ES-I3 (cell line): ENCODE results near the gene CEP72.
"Not testable (repeated sequence)": the region's sequence is repeated elsewhere in the genome, so short reads cannot be mapped to it uniquely, and the experiment has no call there.

ENCODE experiments used
- H3K36me3 ChIP-seq: 2 replicates; pipeline ENCODE4 v1.6.1; 2013; ENCODE audit warnings: mild to moderate bottlenecking, low read length, control low read depth, moderate library complexity; ENCODE audit not compliant: insufficient read depth
- H3K4me1 ChIP-seq: 2 replicates; pipeline ENCODE4 v1.6.1; 2013; ENCODE audit warnings: mild to moderate bottlenecking, control low read depth, low read length; ENCODE audit not compliant: insufficient read depth
- H3K9ac ChIP-seq: 2 replicates; pipeline ENCODE4 v1.6.1; 2013; ENCODE audit warnings: low read depth, mild to moderate bottlenecking, low read length, moderate library complexity
- H3K9me3 ChIP-seq: 2 replicates; pipeline ENCODE4 v1.6.1; 2013; ENCODE audit warnings: mild to moderate bottlenecking, low read length, moderate library complexity; ENCODE audit not compliant: control insufficient read depth, insufficient read depth

Gene CEP72

GRCh38 chr5:623531-623930, 11.4 kb downstream of the CEP72 start:
- Histone ChIP-seq H3K36me3 (peaks cover 20% of the 10 kb centered on the region; the same call in 1 of the 2 replicates), H3K9me3 (no peaks in the 10 kb centered on the region), H3K9ac (no peak overlapping the region), H3K4me1 (no peaks in the 10 kb centered on the region)

- H3K4me1 ChIP-seq: no peaks in the 10 kb centered on the region
- peaks cover 20% of the 10 kb centered on the region; the same call in 1 of the 2 replicates for H3K36me3 ChIP-seq
- no peaks in the 10 kb centered on the region for H3K9me3 ChIP-seq
- H3K9ac ChIP-seq: no peak overlapping the region
Measured at GRCh38 chr5:624118-624950, 12.2 kb downstream of the CEP72 start.

DNA sequence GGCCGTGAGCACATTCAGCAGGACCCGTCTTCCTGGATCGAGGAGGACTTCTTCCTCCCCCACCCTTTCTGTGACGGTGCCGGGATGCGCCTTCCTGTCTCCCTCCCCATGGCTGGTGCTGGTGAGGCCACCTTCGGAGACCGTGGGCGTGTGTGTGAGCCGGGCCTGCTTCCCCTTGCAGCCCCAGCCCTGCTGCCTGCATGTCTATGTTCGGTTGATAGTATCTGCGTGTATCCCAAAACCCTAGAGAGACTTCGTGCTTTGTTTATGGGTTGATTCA, 12.8 kb downstream of the CEP72 start:
- Histone ChIP-seq H3K9me3 (no peaks in the 10 kb centered on the region), H3K36me3 (peaks cover 20% of the 10 kb centered on the region; the same call in 1 of the 2 replicates), H3K9ac (no peak overlapping the region), H3K4me1 (no peaks in the 10 kb centered on the region)

- H3K4me1 ChIP-seq: no peaks in the 10 kb centered on the region
- H3K9me3 ChIP-seq: no peaks in the 10 kb centered on the region
- peaks cover 20% of the 10 kb centered on the region; the same call in 1 of the 2 replicates for H3K36me3 ChIP-seq
- no peak overlapping the region for H3K9ac ChIP-seq
Measured at GRCh38 chr5:625516-625915, 13.4 kb downstream of the CEP72 start.

GRCh38 chr5:626850-627249, 14.7 kb downstream of the CEP72 start:
- Histone ChIP-seq H3K36me3 (peaks cover 7% of the 10 kb centered on the region; the same call in 1 of the 2 replicates), H3K9me3 (no peaks in the 10 kb centered on the region), H3K9ac (no peak overlapping the region), H3K4me1 (no peaks in the 10 kb centered on the region)

DNA sequence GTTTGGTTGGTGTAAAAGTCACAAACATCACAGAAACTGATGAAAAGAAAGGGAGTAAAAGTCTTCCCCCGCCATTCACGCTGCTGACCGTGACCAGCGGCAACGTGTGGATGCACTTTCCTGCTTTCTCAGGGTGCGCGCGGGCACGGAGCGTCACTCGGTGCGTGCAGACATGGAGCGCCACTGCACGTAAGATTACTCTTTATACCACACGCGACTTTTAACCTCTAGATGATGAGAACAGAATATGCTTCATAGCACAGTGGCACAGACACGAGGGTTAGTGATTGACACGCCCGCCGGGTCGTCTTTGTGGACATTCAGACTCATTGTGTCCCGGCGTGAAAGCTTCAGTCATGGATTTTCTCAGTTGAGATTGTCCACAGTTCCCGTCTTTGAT, 15.7 kb downstream of the CEP72 start:
- no peaks in the 10 kb centered on the region for H3K4me1 ChIP-seq
- H3K36me3 ChIP-seq: peaks cover 5% of the 10 kb centered on the region; the same call in 1 of the 2 replicates
- H3K9me3 ChIP-seq: no peaks in the 10 kb centered on the region
- no peak overlapping the region for H3K9ac ChIP-seq

DNA sequence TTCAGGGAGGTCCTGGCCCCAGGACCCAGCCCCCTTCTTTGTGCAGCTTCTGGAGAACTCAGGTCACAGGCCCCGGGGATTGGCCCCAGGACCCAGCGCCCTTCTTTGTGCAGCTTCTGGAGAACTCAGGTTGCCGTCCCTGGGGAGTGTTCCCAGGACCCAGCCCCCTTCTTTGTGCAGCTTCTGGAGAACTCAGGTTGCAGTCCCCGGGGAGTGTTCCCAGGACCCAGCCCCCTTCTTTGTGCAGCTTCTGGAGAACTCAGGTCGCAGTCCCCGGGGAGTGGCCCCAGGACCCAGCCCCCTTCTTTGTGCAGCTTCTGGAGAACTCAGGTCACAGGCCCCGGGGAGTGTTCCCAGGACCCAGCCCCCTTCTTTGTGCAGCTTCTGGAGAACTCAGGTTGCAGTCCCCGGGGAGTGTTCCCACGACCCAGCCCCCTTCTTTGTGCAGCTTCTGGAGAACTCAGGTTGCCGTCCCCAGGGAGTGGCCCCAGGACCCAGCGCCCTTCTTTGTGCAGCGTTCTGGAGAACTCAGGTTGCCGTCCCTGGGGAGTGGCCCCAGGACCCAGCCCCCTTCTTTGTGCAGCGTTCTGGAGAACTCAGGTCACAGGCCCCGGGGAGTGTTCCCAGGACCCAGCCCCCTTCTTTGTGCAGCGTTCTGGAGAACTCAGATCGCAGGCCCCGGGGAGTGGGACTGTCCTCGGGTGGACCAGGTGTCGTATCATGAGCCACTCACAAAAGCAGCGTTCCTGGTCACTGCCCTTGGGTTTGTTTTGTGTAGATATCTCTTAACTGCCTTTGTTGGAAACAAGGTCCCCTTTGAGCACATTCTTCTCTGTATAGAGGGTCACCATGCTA, 16.4 kb downstream of the CEP72 start:
- H3K4me1 ChIP-seq, H3K9ac ChIP-seq, H3K9me3 ChIP-seq, H3K36me3 ChIP-seq: not testable (repeated sequence)

GRCh38 chr5:633501-633955, 21.4 kb downstream of the CEP72 start:
- peaks cover 9% of the 10 kb centered on the region for H3K36me3 ChIP-seq
- no peaks in the 10 kb centered on the region for H3K4me1 ChIP-seq

GRCh38 chr5:634191-634590, 22.1 kb downstream of the CEP72 start:
- peaks cover 9% of the 10 kb centered on the region for H3K36me3 ChIP-seq
- H3K9ac ChIP-seq: no peak overlapping the region
- H3K9me3 ChIP-seq: no peaks in the 10 kb centered on the region
- no peaks in the 10 kb centered on the region for H3K4me1 ChIP-seq

More at GRCh38 chr5:633501-633955, 21.4 kb downstream of the CEP72 start:
- Histone ChIP-seq H3K9me3 (no peaks in the 10 kb centered on the region), H3K9ac (no peak overlapping the region)

GRCh38 chr5:635306-636055, 23.3 kb downstream of the CEP72 start:
- H3K36me3 ChIP-seq: peaks cover 12% of the 10 kb centered on the region
- no peak overlapping the region for H3K9ac ChIP-seq
- H3K4me1 ChIP-seq: no peaks in the 10 kb centered on the region
- no peaks in the 10 kb centered on the region for H3K9me3 ChIP-seq

- H3K9ac ChIP-seq: no peak overlapping the region
- H3K4me1 ChIP-seq: no peaks in the 10 kb centered on the region
- peaks cover 16% of the 10 kb centered on the region for H3K36me3 ChIP-seq
- no peaks in the 10 kb centered on the region for H3K9me3 ChIP-seq
Measured at GRCh38 chr5:636951-637350, 24.8 kb downstream of the CEP72 start.

- Histone ChIP-seq H3K36me3 (peaks cover 20% of the 10 kb centered on the region), H3K4me1 (no peaks in the 10 kb centered on the region), H3K9ac (no peak overlapping the region), H3K9me3 (no peaks in the 10 kb centered on the region)
Measured at GRCh38 chr5:637581-638450, 25.7 kb downstream of the CEP72 start.

GRCh38 chr5:638501-639252, 26.5 kb downstream of the CEP72 start:
- Histone ChIP-seq H3K9ac (no peak overlapping the region), H3K36me3 (peaks cover 18% of the 10 kb centered on the region)

More at GRCh38 chr5:638501-639252, 26.5 kb downstream of the CEP72 start:
- no peaks in the 10 kb centered on the region for H3K9me3 ChIP-seq
- no peaks in the 10 kb centered on the region for H3K4me1 ChIP-seq
